Hindlimb muscle (tissue), 1 donor: ENCODE measurements around the gene ZNF79. TPM values are rescaled to one million over a fixed set of nuclear protein-coding genes. Genes with fewer than 3 reads are reported as not detected.

Source experiments
- polyA plus RNA-seq: library from polyadenylated mRNA; unstranded; fragments of 120-200 nt; gene quantifications from one replicate; pipeline ENCODE4 v1.2.1, GENCODE V29; 2013; ENCODE audit not compliant: insufficient read length

The ZNF79 gene
- polyA plus RNA-seq, 1 donor, result 4.8 TPM

Other genes with a start within 250 kb of the ZNF79 start
- 17.8 TPM for gene GARNL3, start 159.6 kb upstream of the ZNF79 start, polyA plus RNA-seq
- 13.7 TPM for gene SLC2A8, start 27.2 kb upstream of the ZNF79 start, polyA plus RNA-seq
- gene RPL12, start 27.0 kb downstream of the ZNF79 start, polyA plus RNA-seq, result 2,053 TPM
- 16.9 TPM for gene LRSAM1, start 27.1 kb downstream of the ZNF79 start, polyA plus RNA-seq
- gene STXBP1, start 187.9 kb downstream of the ZNF79 start, polyA plus RNA-seq, result 15.7 TPM